H1 (cell line): Measurements from ENCODE around the gene VPS26B. TPM values are rescaled to one million over a fixed set of nuclear protein-coding genes. Genes with fewer than 3 reads are reported as not detected.

Experiments
- CHD1 ChIP-seq: IDR thresholded peaks from 2 replicates; pipeline ENCODE4 v1.6.1; 2012; ENCODE audit warnings: low read depth, low read length, improper control_type of control experiment
- CTBP2 ChIP-seq: IDR thresholded peaks from 2 replicates; pipeline ENCODE4 v1.7.0; 2011; ENCODE audit warnings: borderline replicate concordance, mild to moderate bottlenecking, moderate library complexity, mixed read lengths, low read length; ENCODE audit not compliant: insufficient read depth, insufficient read length
- EP300 ChIP-seq, 2 experiments: IDR thresholded peaks; 1 replicate in 1 of 2; 2 replicates in 1 of 2; pipeline ENCODE4 v1.6.1; 2011 to 2012; ENCODE audit warnings: low read depth in 2 of 2, low read length in 2 of 2, mild to moderate bottlenecking in 2 of 2, borderline replicate concordance in 1 of 2, inconsistent platforms in 1 of 2, moderate library complexity in 1 of 2
- GTF2F1 ChIP-seq: IDR thresholded peaks from 2 replicates; pipeline ENCODE4 v1.6.1; 2012; ENCODE audit warnings: low read depth, low read length, improper control_type of control experiment, borderline replicate concordance
- SP4 ChIP-seq: IDR thresholded peaks from 2 replicates; pipeline ENCODE4 v1.6.1; 2012; ENCODE audit warnings: low read length, inconsistent platforms
- TAF7 ChIP-seq: optimal IDR thresholded peaks from 2 replicates; pipeline ENCODE3; 2011; ENCODE audit warnings: low read depth, mild to moderate bottlenecking, inconsistent platforms, low read length, moderate library complexity, borderline replicate concordance
- TBP ChIP-seq: IDR thresholded peaks from 2 replicates; pipeline ENCODE4 v1.6.1; 2011; ENCODE audit warnings: low read depth, low read length, improper control_type of control experiment
- YY1 ChIP-seq: IDR thresholded peaks from 2 replicates; pipeline ENCODE4 v1.6.1; 2011; ENCODE audit warnings: low read depth, mild to moderate bottlenecking, low read length
- polyA plus RNA-seq, 7 experiments: library from polyadenylated mRNA; depleted of rRNA in 3 of 7; stranded (reverse) in 5 of 7; unstranded in 2 of 7; fragments of >200 nt in 5 of 7; fragments of 200-250 nt in 2 of 7; gene quantifications; 1 replicate in 5 of 7; 2 replicates in 1 of 7; 4 replicates in 1 of 7; pipeline versions ENCODE4 v1.2.1 to v1.2.3, GENCODE V29; 2011 to 2013; ENCODE audit warnings: missing spikeins in 2 of 7, mixed read lengths in 2 of 7
- total RNA-seq: library from RNA; stranded (reverse); fragmentation: NEBNext Ultra II Directional; extraction: Animal tissue kit (Norgen Biotek cat#: 25700); gene quantifications from 2 replicates; pipeline ENCODE4 v1.2.1, GENCODE V29; 2021
- TF ChIP-seq, protein P1 (sequence below), 3 experiments: IDR thresholded peaks; 1 replicate in 2 of 3; 2 replicates in 1 of 3; pipeline versions ENCODE4 v1.5.1 to v1.6.1; 2011; ENCODE audit warnings: low read length in 3 of 3, mild to moderate bottlenecking in 3 of 3, inconsistent platforms in 2 of 3, low read depth in 1 of 3, moderate library complexity in 1 of 3; ENCODE audit not compliant: insufficient read depth in 1 of 3; ENCODE audit errors: control extremely low read depth in 1 of 3
- TF ChIP-seq, protein P2 (sequence below): IDR thresholded peaks from 2 replicates; pipeline ENCODE4 v1.6.1; 2011; ENCODE audit warnings: low read depth, mild to moderate bottlenecking, low read length; ENCODE audit not compliant: insufficient read depth

Gene VPS26B
- total and polyA plus RNA-seq, 2 of the 8 experiments (the other 6 are each of a cell fraction or from before 2014, with no cell fraction given) = 18.3 to 27.0 TPM

DNA sequence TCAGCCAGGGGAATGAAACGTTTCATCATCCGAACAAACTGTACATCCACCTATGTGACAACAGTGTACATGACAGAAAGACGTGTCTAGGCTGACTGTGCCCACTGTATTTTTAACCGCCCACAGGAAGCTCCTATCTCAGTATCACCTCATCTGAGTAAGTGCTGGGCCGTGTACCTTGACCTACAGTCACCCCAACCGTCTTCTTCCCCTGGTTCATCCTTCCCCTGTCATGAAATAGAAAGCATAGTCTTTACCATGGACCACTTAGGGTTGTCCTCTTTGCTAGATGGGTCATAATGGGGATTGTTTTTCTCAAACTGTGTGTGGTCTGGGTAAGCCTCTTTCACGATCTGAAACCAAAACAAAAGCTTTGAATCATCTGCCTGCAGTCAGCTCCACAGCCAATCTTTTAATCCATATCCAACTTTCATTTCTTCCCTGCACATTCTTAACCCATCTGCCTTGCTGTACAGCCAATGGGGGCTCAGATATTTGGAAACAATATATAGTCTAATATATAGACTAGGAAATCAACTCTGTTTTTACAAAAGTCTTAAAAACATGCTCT, 24.5 kb downstream of the VPS26B start (continued):
- no peak for TF ChIP-seq CTBP2
- no peak for TF ChIP-seq TBP
- no peak for TF ChIP-seq EP300 (IDR thresholded peaks at IDR 0.05; ENCODE audit: borderline replicate concordance in 1 of 2, low read depth in 2 of 2, low read length in 2 of 2)
- TF ChIP-seq TAF7 = no peak
- TF ChIP-seq GTF2F1 = no peak
- no peak for TF ChIP-seq CHD1
- no peak for TF ChIP-seq YY1
- TF ChIP-seq, protein P1, sequence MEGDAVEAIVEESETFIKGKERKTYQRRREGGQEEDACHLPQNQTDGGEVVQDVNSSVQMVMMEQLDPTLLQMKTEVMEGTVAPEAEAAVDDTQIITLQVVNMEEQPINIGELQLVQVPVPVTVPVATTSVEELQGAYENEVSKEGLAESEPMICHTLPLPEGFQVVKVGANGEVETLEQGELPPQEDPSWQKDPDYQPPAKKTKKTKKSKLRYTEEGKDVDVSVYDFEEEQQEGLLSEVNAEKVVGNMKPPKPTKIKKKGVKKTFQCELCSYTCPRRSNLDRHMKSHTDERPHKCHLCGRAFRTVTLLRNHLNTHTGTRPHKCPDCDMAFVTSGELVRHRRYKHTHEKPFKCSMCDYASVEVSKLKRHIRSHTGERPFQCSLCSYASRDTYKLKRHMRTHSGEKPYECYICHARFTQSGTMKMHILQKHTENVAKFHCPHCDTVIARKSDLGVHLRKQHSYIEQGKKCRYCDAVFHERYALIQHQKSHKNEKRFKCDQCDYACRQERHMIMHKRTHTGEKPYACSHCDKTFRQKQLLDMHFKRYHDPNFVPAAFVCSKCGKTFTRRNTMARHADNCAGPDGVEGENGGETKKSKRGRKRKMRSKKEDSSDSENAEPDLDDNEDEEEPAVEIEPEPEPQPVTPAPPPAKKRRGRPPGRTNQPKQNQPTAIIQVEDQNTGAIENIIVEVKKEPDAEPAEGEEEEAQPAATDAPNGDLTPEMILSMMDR (IDR thresholded peaks at IDR 0.05; ENCODE audit: control extremely low read depth in 1 of 3, insufficient read depth in 1 of 3, low read depth in 1 of 3, low read length in 3 of 3) = no peak
- no peak for TF ChIP-seq SP4
- TF ChIP-seq, protein P2, sequence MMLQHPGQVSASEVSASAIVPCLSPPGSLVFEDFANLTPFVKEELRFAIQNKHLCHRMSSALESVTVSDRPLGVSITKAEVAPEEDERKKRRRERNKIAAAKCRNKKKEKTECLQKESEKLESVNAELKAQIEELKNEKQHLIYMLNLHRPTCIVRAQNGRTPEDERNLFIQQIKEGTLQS = no peak
- TF ChIP-seq, all 59 proteins: peak for 0
